22Rv1 (cell line): ENCODE measurements around the gene GTPBP8.

Experiments
- CTCF ChIP-seq: fragments of 450-650 bp; IDR thresholded peaks from 2 replicates; pipeline ENCODE4 v1.5.1; 2017; ENCODE audit warnings: mild to moderate bottlenecking
- ZFX ChIP-seq: fragments of 450-650 bp; IDR thresholded peaks from 2 replicates; pipeline ENCODE4 v1.6.1; 2017; ENCODE audit warnings: antibody characterized with exemption, borderline replicate concordance

- TF ChIP-seq CTCF: no peak
- TF ChIP-seq ZFX: no peak
These were observed 5.0 kb downstream of the GTPBP8 start for GRCh38 chr3:112995800-112996199.
